ENCODE measurements around the gene SYNE3.

SYNE3 gene

DNA sequence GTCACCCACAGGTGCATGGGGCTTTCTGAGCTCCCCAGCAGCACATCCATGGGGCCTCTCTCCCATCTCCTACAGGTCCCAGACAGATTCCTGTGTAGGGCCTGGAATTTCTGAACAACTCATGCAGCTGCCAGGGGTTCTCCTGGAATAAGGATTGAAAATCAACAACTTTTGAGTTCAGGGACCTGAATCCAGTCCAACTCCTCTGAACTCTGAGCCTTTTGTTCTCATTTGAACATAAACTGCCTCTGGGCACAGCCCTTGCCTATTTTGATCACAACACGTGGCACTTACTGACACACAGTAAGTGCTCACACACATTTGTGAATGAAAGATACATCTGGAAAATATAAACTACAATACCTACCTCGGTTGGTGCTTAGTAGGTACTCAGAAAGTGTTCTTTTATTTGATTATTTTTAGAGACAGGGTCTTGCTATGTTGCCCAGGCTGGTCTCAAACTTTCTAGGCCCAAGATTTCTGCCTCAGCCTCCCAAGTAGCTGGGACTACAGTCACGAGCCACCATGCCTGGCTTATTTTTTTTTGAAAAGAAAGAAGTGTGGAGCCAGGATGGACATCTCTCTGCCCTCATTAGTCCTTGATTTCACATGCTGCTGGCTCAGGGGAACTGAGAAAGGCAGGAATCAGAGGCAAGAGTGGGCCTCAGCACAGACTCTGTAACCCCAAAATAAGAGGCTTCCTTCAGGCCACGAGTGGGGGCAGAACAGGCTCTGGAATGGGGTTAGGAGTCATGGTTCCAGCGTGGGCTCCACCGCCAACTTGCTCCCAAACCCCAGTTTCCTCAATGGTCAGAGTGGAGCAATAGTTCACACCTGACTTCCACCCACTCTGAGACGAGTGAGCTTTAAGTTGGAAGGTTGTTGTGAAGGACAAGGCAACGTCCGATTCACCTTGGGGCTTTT lies 27.0 kb downstream of the SYNE3 start:
- DNase-seq = no peak

DNA sequence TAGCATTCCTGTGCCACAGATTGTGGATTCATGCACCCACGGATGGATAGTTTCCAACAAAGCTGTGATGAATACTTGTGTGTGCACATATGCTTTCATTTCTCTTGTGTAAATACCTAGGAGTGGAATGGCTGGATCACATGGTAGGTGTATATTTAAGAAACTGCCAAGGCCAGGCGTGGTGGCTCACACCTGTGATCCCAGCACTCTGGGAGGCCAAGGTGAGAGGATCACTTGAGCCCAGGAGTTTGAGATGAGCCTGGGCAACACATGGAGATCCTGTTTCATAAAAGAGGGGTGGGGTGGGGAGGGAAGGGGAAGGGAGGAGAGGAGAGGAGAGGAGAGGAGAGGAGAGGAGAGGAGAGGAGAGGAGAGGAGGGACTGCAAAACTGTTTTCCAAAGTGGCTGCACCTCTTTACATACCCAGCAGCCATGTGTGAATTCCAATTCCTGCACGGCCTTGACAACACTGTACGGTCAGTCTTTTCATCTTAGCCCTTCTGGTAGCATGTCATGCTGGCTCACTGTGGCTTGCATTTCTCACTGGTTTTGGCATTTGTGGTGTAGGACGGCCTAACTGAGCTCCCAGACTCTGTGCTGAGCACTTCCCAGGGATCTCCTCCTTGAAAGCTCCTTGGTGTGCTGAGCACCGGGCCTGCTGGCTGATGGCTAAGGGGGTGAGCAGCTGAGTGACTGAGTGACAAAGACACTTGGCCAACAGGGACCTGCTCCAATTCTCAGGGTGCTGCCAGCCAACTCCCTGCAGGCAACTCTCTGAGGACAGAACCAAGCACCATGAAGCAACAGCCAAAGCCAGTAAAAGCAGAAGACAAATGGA lies 27.9 kb downstream of the SYNE3 start:
- DNase-seq = no peak

DNA sequence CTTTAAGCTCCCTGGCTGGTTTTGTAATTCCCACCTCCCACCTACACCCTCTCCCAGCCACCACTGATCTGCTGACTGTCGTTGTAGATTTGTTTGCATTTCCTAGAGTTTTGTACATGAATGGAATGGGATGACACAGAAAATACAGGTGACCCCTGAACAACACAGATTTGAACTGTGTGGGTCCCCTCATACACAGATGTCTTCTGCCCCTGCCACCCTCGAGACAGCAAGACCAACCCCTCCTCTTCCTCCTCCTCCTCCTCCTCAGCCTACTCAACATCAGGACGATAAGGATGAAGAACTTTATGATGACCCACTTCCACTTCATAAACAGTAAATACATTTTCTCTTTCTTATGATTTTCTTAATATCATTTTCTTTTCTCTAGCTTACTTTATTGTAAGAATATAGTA lies 28.8 kb downstream of the SYNE3 start:
- DNase-seq = no peak

DNA sequence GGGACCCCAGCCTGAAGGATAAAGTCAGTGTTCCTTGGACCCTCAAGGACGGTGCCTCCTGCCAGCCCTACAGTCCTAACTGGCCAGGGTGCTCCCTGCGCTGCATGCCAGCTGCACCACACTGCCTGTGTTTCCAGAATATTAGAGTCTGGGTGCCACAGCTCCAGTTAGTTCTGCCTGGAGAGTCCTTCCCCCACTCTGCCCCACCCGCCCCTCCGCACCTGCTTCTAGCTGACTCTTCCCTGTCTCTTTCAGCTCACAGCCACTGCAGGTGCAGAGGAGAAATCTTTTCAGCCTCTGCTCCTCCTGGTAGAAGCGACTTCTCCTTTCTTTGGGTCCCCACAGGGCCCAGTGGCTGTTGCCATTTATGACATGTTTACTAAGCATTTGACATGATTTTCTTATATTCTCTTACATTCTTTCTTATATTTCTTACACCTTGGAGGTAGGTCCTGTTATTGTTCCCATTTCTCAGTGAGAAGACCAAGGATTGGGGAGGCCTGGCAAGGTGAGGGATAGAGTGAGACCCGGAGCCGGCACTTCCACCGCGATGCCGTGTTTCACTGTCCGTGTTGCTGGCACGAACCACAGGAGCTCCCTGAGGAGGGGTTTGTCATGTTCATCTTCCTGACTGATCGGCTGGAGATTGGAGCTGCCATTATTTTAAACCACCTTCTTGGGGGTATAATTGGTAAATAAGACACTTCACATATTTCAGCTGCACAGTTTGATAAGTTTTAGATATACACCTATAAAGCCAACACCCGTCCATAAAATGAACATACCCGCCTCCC lies 29.4 kb downstream of the SYNE3 start:
- no peak for DNase-seq

DNA sequence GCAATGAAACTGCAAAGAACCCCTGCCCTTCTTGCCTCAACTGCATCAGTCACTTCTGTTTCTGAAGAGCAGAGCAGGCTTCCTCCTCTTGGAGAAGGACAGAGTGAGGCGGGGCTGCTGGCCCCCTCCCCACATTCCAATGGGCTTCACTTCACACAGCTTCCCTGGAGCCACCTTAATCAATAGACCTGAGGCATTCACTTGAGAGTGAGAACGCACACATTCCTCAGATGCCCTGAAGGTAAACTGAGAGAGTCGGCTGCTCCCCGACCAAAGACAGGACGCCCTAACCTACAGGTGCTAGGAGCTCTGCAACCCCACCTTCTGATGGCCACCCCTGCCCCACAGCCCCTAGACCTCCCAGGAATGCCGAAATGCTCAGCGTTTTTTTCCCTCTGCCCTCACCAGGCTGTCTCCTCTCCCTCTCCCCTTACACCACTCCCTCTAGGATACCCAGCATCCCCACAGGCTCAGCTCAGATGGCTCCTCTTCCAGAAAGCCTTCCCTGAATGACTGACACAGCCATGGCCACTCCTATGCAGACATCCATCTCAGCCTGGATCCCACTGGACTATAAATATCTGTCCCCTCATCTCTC lies 31.1 kb downstream of the SYNE3 start:
- DNase-seq = no peak

DNA sequence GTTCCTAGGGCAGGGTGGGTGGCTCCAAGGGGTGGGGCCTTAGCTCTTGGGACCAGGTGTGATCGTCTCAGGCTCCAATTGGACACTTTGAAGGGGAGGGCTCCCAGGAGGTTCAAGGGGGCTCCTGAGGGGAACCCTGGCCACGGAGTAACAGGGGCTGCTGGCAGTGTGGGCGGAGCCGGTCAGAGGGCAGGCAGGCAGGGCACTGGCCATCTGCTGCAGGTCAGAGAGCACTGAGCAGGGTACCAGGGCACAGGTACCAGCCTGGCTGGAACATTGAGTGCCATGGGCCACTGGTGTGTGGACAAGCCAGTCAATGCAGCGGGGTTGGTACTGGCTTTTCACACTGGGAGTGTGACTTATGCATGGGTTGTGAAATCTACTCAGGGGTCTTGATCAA lies 32.2 kb downstream of the SYNE3 start:
- DNase-seq = no peak

DNA sequence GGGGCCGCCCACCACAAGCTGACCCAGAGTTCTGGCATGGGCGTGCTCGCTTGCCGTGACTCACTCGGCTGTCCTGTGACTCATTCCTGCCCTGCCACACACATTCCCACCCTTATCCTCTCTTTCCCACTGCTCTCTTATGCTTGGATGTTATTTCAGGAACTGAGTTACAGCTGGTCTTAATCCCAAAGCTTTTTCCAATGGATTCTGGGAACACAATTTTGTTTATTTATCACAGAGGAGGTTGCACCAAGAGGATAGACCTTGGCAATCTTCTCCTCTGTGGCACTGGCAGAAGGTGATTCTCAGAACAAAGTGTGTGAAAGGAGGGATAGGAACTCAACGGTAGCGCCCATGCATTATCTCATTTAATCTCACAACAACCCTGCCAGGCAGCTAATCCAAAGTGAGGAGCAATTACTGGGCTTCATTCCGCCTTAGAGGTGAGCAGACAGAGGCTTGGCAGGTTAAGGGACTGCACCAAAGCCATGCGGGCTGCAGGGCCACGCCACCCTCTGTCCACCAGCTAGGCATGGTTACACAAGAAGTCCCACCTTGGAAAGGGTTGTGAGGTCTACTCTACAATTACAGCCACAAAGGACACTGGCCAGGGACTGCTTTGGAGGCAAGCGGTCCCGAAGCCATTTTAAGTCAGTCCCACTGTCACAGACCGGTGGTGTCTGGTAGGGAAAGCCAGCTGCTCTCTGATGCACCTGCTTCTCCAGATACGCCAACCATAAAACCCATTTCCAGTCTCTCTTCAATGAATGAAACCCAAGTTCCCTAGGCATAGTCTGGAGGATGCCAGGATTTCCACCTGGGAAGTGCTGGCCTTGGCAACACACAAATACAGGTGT lies 32.9 kb downstream of the SYNE3 start:
- DNase-seq = no peak

DNA sequence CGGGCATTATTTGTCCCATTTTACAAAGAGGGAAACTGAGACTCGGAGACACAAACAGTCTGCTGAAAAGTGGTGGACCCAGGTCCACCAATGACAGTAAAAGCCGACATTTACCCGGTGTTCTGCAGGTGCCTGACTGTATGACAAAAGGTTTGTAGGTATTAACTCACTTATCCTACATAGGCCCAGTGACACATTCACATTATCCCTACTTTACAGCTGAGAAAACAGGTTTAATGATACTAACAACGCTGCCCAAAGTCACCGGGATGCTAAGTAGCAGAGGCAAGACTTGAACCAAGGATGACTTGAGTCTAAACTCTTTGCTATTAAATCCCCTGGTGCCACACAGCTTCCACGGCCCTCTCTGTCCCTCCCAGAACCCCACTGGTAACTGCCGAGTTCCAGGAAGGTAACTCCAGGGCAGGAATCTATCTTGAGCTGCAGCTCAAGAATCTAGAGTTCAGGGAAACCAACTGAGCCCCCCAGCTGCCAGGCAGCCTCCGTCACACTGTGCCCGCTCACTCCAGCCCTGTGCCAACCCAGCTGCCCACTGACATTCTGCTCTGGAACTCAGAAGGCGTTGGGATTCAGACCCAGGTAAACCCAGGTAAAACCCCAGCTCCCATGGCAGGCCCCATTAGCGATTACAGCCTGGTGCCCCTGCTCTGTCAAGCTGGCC lies 33.7 kb downstream of the SYNE3 start:
- no peak for DNase-seq

DNA sequence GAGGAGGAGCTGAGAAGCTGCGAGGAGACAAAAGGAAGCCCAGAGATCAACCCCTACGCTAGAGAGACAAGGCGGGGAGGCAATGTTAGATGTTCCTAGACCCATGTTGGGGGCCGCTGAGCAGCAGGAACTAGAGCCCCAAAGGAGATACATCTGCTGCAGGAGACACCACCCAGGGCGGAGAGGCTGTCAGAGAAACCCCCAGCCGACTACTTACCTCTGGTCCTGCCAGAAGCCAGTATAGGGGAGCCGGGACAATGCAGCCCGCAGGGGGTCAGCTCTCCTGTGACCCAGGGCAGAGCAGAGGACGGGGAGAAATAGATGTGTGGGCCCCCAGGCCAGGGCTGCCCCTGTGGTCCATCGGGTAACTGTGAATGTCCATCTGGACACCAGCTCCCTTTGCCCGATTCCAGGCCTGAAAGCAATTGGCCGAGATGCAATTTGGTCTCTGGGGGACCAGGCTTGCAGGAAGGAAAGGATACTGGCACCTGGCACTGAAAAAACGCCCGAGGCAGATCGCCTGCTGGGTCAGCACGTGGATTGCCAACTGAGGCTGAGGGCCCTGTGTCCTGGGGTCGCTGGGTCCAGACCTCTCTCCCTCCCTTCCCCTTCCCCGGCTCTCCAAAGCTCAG lies 34.9 kb downstream of the SYNE3 start:
- DNase-seq = no peak

DNA sequence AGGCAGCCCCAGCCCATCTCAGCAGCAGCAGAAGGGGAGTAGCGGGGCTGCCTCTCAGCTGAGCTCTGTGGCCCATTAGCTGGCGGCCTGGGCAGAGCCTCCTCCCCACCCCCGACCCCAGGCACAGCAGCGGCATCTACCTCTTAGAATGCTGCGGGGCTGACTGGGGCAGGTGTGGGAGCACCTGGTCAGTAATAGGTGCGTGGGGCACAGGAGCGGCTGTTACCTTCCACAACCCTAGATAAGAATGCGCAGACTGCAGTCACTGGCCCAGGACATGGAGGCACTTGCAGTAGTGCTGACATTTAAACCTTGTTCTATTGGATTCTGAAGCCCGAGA lies 35.6 kb downstream of the SYNE3 start:
- DNase-seq = no peak

DNA sequence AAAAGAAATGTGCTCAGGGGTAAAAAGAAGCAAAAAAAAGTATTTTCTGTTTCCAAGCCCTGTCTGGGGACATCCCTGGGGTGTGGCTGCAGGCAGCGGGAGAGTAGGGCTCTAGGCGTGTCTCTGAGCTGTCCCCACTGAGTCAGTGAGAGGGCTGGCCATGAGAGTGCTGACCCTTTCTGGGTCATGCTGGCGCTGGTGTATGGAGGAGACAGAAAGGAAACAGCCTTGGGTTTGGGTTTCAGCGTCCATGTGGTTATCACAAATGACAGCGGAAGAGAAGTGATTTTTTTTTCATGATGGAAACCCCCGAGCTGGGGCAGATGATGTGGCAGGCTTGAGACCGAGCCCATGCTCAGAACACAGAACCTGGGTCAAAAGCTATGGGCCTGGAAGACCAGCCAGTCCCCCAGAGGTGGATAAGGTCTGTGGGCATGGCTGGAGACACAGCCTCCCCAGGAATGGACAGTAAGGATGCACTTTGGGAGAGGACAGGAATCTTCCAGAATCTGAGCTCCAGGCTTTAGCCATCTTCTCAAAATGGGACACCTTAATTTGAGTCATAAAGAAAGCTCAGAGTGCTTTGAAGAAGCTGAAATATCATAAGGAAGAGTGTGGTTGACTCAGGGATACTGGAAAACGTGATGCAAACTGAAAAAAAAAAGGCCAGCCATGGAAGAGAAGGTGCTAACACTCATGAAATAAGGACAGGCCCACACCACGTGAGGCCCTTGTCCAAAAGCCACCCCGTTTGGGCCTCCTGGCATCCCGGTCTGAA lies 36.2 kb downstream of the SYNE3 start:
- no peak for DNase-seq

DNA sequence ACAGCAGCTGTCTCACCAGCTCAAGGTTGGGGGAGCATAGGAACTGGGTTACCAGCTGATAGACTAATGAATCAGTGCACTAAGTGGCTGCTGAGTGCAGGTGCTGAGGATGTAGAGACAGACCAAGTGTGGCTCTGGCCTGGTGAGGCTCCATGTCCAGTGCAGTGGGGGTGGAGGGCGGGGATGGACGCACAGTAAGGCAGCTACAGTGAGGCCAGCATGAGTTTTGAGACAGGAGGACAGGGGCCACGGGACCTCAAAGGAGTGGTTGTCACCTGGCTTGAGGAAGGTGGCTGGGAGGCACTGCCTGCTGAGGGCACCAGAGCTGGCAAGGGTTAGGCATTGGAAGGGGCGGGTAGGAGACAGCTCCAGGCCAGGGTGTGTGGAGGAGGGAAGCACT lies 37.0 kb downstream of the SYNE3 start:
- DNase-seq = no peak

DNA sequence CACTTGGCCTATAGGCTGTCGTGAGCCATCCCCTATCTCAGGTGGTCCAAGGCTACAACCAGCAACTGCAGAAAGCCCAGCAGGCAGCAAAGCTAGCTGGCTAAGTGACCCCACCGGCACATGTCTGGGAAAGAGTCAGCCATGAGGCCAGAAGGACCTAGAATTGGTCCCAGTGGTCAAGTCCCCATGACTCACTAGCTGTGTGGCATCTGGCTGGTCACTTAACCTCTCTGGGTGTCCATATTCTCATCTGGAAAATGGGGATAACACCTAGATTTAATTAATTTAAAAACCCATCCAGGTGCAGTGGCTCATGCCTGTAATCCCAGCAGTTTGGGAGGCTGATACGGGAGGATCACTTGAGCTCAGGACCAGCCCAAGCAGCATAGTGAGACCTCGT lies 37.6 kb downstream of the SYNE3 start:
- DNase-seq = no peak

DNA sequence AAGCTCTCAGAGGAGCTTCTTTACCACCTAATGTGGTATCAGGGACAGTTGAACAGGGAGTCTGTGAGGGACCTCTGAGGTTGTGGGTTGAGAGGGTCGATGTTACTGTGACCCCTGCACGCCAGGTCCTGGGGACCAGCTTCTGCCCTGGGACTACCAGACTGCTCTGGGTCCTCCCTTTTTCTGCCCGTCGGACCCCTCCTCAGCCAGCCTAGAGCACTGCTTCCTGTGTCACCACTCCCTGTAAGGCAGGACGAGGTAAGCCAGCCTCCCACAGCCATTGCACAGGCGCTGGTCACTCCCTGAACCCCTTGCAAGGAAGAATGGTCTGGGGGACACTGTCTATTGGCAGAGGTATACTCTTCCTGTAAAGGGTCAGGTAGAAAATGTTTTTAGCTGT lies 38.1 kb downstream of the SYNE3 start:
- DNase-seq = no peak

DNA sequence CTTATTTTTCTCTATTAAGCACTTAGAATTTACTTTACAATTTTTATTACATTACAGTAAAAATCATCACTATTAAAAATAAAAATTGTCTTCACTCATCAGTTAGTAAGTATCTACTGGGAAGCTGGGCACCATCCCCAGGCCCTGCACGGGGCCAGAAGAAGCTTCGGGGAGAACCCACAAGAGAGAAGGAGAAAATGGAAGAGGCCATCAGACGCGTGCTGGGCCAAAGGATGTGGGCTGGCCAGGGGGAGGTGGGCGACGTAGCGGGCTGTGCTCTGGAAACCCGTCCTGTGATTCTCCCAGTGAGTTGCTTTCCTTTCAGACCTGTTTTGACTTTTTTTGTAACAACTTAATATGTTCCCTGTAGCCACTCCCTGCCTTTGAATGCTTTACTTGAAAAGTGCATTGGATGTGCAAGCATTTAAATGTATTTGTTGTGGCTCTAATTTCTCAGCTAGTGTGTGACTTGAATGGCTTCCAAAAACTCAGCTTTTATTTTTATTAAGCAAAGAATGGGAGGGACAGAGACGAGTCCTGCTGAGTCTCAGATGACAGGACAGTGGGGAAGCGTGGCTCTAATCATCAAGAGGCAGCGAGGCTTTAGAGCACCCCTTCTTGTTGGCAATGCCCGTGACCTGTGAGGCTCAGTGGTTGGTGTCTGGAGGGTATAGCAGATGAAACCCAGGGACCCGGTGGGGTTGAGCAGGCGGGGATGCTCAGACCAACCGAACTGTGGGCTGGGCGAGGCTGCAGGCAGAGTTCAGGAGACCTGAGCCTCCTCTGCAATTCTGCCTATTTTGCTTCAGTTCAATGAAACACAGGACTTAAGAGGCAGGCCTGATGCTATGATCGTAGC lies 38.8 kb downstream of the SYNE3 start:
- DNase-seq = no peak

DNA sequence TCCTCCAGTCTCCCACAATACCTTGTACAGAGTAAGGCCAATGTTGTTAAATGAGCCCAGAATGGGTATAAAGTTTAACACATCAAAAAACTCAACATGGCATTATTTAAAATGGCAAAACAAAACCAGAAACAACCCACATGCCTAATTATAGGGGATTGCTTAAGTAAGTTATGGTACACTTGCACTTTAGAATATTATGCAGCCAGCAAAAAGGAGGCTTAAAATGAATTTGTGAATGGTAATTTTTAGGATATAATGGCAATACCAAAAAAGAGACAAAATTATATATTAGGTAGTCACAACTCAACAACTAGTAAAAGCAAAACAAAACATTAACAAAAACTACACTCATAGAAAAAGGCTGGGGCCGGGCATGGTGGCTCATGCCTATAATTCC lies 39.7 kb downstream of the SYNE3 start:
- DNase-seq = no peak

DNA sequence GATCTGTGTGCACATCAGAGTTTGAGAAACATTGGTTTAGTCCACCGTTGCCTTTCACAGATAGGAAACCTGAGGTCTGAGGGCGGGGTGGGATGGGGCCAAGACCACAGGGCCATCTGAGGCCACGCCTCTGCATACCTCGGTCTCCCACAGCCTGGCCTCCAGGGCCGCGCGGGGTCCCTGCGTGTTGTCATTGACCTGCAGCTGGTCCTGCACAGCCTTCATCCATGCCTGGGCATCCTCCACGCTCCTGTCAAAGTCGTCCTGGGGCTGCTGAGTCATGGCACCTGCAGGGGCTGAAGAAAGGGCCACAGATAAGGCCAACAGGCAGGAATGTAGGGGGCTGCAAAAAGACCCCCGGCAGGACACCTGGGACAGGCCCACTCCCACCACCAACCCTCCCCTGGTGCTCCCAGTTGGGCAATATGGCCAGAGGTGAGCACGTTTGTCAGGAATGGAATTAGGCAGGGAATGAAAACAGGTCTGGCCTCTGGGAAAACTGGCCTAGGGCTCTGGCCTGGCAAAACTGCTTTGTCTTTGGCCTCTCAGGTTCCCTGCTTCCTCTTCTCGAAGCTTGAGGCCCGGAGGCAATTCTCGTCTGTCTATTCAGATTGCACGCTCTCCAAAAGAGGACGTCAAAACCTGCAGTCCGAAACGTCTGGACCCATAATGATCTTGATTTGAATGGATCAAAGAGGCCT lies 40.8 kb downstream of the SYNE3 start:
- DNase-seq = no peak

DNA sequence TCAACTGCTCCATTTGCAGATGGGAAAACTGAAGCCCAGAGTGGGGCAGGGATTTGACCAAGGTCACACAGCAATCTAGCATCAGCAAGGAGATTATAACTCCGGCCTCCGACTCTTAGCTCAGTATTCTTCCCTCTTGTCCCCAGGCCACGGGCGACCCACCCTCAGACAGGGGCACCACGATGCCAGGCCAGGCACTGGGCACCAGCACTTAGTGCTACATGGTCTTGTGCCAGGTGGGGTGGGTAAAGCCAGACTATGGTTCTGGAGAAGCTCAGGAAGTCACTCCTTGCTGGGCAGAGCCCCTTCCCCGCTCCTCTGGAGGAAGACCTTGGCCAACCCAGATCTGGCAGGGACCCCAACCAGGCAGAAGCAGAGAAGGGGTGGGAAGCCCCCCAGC lies 41.5 kb downstream of the SYNE3 start:
- DNase-seq = no peak
